Measurements from ENCODE around the gene VAV2. TPM values are rescaled to one million over a fixed set of nuclear protein-coding genes. Genes with fewer than 3 reads are reported as not detected.

VAV2 gene
- total RNA-seq, 1 experiment from 2014 or later: 24.7 TPM

GRCh38 chr9:133920471-133920870 is 71.7 kb downstream of the VAV2 start:
- in situ Hi-C loops (cut with HindIII; ENCODE audit: low pct_unique_long_range_greater_than_20kb, low sequenced_read_pairs): no loop called here
- POLR2A ChIA-PET: no interaction called here

GRCh38 chr9:133919253-133920115 is 72.6 kb downstream of the VAV2 start:
- Histone ChIP-seq H3K27me3 (ENCODE audit: control insufficient read depth, insufficient read depth, low read length) (no peaks in the 10 kb centered on the region), H3K27ac (ENCODE audit: low read length) (no peak overlapping the region), H3K4me1 (ENCODE audit: control insufficient read depth, insufficient read depth, low read length) (no peaks in the 10 kb centered on the region), H3K9me3 (ENCODE audit: control insufficient read depth, insufficient read depth, low read depth, low read length) (no peaks in the 10 kb centered on the region), H3K4me3 (ENCODE audit: low read depth in 2 of 2, low read length in 2 of 2) (no peak overlapping the region), H3K36me3 (ENCODE audit: control insufficient read depth, insufficient read depth, low read length) (no peaks in the 10 kb centered on the region)
- no peak for TF ChIP-seq SIN3A (IDR thresholded peaks at IDR 0.05; ENCODE audit: borderline replicate concordance, insufficient read depth, low read depth, low read length)
- TF ChIP-seq POLR2AphosphoS5 (IDR thresholded peaks at IDR 0.05; ENCODE audit: low read depth, low read length): no peak
- no peak for TF ChIP-seq REST (IDR thresholded peaks at IDR 0.05; ENCODE audit: insufficient read depth in 1 of 2, low read depth in 2 of 2, low read length in 1 of 2)
- TF ChIP-seq, protein P1, sequence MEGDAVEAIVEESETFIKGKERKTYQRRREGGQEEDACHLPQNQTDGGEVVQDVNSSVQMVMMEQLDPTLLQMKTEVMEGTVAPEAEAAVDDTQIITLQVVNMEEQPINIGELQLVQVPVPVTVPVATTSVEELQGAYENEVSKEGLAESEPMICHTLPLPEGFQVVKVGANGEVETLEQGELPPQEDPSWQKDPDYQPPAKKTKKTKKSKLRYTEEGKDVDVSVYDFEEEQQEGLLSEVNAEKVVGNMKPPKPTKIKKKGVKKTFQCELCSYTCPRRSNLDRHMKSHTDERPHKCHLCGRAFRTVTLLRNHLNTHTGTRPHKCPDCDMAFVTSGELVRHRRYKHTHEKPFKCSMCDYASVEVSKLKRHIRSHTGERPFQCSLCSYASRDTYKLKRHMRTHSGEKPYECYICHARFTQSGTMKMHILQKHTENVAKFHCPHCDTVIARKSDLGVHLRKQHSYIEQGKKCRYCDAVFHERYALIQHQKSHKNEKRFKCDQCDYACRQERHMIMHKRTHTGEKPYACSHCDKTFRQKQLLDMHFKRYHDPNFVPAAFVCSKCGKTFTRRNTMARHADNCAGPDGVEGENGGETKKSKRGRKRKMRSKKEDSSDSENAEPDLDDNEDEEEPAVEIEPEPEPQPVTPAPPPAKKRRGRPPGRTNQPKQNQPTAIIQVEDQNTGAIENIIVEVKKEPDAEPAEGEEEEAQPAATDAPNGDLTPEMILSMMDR (IDR thresholded peaks at IDR 0.05): no peak
- TF ChIP-seq TCF7L2 (IDR thresholded peaks at IDR 0.05; ENCODE audit: low read depth, low read length): no peak
- in situ Hi-C loops (cut with HindIII; ENCODE audit: low pct_unique_long_range_greater_than_20kb, low sequenced_read_pairs): no loop called here
- CTCF ChIA-PET: interaction anchor here (0.9 kb wide), 1 partner anchor 138 kb away, joined by 3 read pairs; no protein-coding TSS in a partner anchor
- BruUV-seq (replicated peaks): no TSS peak
- POLR2A ChIA-PET: no interaction called here
- DNase-seq (ENCODE audit: low read depth, low spot score): no peak
- ATAC-seq: peak; percentile 40; the same call in 1 of the 2 replicates
- intact Hi-C loops (cut with micrococcal nuclease; ENCODE audit: unreplicated experiment): no loop called here

More at GRCh38 chr9:133920471-133920870, 71.7 kb downstream of the VAV2 start:
- no peaks in the 10 kb centered on the region for H3K9me3 ChIP-seq (ENCODE audit: control insufficient read depth, insufficient read depth, low read depth, low read length)
- H3K36me3 ChIP-seq (ENCODE audit: control insufficient read depth, insufficient read depth, low read length): no peaks in the 10 kb centered on the region
- H3K4me3 ChIP-seq (ENCODE audit: low read depth in 2 of 2, low read length in 2 of 2): no peak overlapping the region
- no TSS peak for BruUV-seq (replicated peaks)
- CTCF ChIA-PET: interaction anchor here (0.6 to 0.9 kb wide), 2 partner anchors 139 to 1252 kb away, joined by 3 read pairs; no protein-coding TSS in a partner anchor
- TF ChIP-seq REST (IDR thresholded peaks at IDR 0.05; ENCODE audit: insufficient read depth in 1 of 2, low read depth in 2 of 2, low read length in 1 of 2) (no peak), POLR2AphosphoS5 (IDR thresholded peaks at IDR 0.05; ENCODE audit: low read depth, low read length) (no peak), SIN3A (IDR thresholded peaks at IDR 0.05; ENCODE audit: borderline replicate concordance, insufficient read depth, low read depth, low read length) (no peak), TCF7L2 (IDR thresholded peaks at IDR 0.05; ENCODE audit: low read depth, low read length) (no peak)
- TF ChIP-seq, protein P1 (IDR thresholded peaks at IDR 0.05): no peak
- ATAC-seq: no peak
- DNase-seq (ENCODE audit: low read depth, low spot score): no peak
- no peak overlapping the region for H3K27ac ChIP-seq (ENCODE audit: low read length)
- H3K4me1 ChIP-seq (ENCODE audit: control insufficient read depth, insufficient read depth, low read length): no peaks in the 10 kb centered on the region
- no peaks in the 10 kb centered on the region for H3K27me3 ChIP-seq (ENCODE audit: control insufficient read depth, insufficient read depth, low read length)
- intact Hi-C loops (cut with micrococcal nuclease; ENCODE audit: unreplicated experiment): no loop called here
